Smooth muscle cell (in vitro differentiated cells): ENCODE results near the gene THY1. TPM values are rescaled to one million over a fixed set of nuclear protein-coding genes. Genes with fewer than 3 reads are reported as not detected.
"Not testable (repeated sequence)": the region's sequence is repeated elsewhere in the genome, so short reads cannot be mapped to it uniquely, and the experiment has no call there.

Experiments
- DNase-seq: peaks from one replicate; lab custom pipeline; 2025; ENCODE audit not compliant: unreplicated experiment; lab: John Stamatoyannopoulos, UW
- H2AFZ ChIP-seq: fragments of 200-600 bp; sonication (generic); 2 replicates; pipeline ENCODE4 v1.6.0; 2016; ENCODE audit warnings: antibody characterized with exemption, low read depth, mild to moderate bottlenecking
- H3F3A ChIP-seq: fragments of 200-600 bp; sonication (generic); 2 replicates; pipeline ENCODE4 v1.6.0; 2017; ENCODE audit warnings: antibody characterized with exemption, low read depth
- H3K27ac ChIP-seq: fragments of 200-600 bp; sonication (generic); 2 replicates; pipeline ENCODE4 v1.5.1; 2016; ENCODE audit warnings: low read depth, mild to moderate bottlenecking
- H3K27me3 ChIP-seq: fragments of 200-600 bp; sonication (generic); 2 replicates; pipeline ENCODE4 v1.6.1; 2016; ENCODE audit warnings: low read depth, mild to moderate bottlenecking
- H3K36me3 ChIP-seq: fragments of 200-600 bp; sonication (generic); 2 replicates; pipeline ENCODE4 v1.5.1; 2016; ENCODE audit warnings: low read depth
- H3K4me1 ChIP-seq: fragments of 200-600 bp; sonication (generic); 2 replicates; pipeline ENCODE4 v1.5.1; 2016; ENCODE audit warnings: low read depth
- H3K4me2 ChIP-seq: fragments of 200-600 bp; sonication (generic); 2 replicates; pipeline ENCODE4 v1.6.0; 2016; ENCODE audit warnings: mild to moderate bottlenecking
- H3K4me3 ChIP-seq: fragments of 200-600 bp; sonication (generic); 2 replicates; pipeline ENCODE4 v1.5.1; 2016; ENCODE audit warnings: mild to moderate bottlenecking
- H3K79me2 ChIP-seq: fragments of 200-600 bp; sonication (generic); 2 replicates; pipeline ENCODE4 v1.6.0; 2016; ENCODE audit warnings: low read depth, mild to moderate bottlenecking
- H3K9ac ChIP-seq: fragments of 200-600 bp; sonication (generic); 2 replicates; pipeline ENCODE4 v1.6.0; 2016; ENCODE audit warnings: low read depth
- H3K9me3 ChIP-seq: fragments of 200-600 bp; sonication (generic); replicated peaks from 2 replicates; pipeline ENCODE4 v1.5.1; 2016; ENCODE audit warnings: low read depth
- H4K20me1 ChIP-seq: fragments of 200-600 bp; sonication (generic); 2 replicates; pipeline ENCODE4 v1.6.0; 2016; ENCODE audit warnings: low read depth
- CTCF ChIP-seq: fragments of 200-600 bp; sonication (generic); IDR thresholded peaks from 2 replicates; pipeline ENCODE4 v1.5.1; 2017; ENCODE audit warnings: borderline replicate concordance, mild to moderate bottlenecking, antibody characterized with exemption; ENCODE audit not compliant: insufficient read depth, poor library complexity, severe bottlenecking
- WGBS: methylation state at CpG from one replicate; pipeline ENCODE4 v1.1.7; 2016; ENCODE audit warnings: low lambda C conversion rate; 5-methylcytosine and 5-hydroxymethylcytosine counted together
- polyA plus RNA-seq: library from polyadenylated mRNA; unstranded; fragments of >200 nt; fragmentation: Nextera tagmentation; extraction: Ambion mirVana; gene quantifications from 2 replicates; pipeline ENCODE4 v1.2.1, GENCODE V29; 2016
- total RNA-seq: library from RNA; depleted of rRNA; stranded (reverse); fragments of >200 nt; gene quantifications from 2 replicates; pipeline ENCODE4 v1.2.3, GENCODE V29; 2014

Gene THY1
- total and polyA plus RNA-seq, 2 experiments from 2014 or later, result 297 to 614 TPM

- Histone ChIP-seq H3K4me3 (no peak overlapping the region), H3K9ac (no peak overlapping the region), H3K4me1 (no peaks in the 10 kb centered on the region), H3K79me2 (no peaks in the 10 kb centered on the region), H4K20me1 (no peaks in the 10 kb centered on the region), H3K27me3 (no peaks in the 10 kb centered on the region), H2AFZ (no peak overlapping the region), H3K4me2 (no peak overlapping the region), H3F3A (no peaks in the 10 kb centered on the region), H3K27ac (no peak overlapping the region), H3K9me3 (no peaks in the 10 kb centered on the region), H3K36me3 (no peaks in the 10 kb centered on the region)
- WGBS, result 92% methylated on average over 1 of the region's 1 CpG
- no peak for TF ChIP-seq CTCF
- DNase-seq, result no peak
These were observed 12.5 kb downstream of the THY1 start for GRCh38 chr11:119410501-119410900.

- H3K27me3 ChIP-seq, result no peaks in the 10 kb centered on the region
- no peak overlapping the region for H3K9ac ChIP-seq
- H3K4me1 ChIP-seq, result no peaks in the 10 kb centered on the region
- no peak overlapping the region for H3K4me3 ChIP-seq
- no peak overlapping the region for H3K4me2 ChIP-seq
- no peaks in the 10 kb centered on the region for H3K36me3 ChIP-seq
- no peak overlapping the region for H2AFZ ChIP-seq
- H3F3A ChIP-seq, result no peaks in the 10 kb centered on the region
- no peak overlapping the region for H3K27ac ChIP-seq
- no peak for TF ChIP-seq CTCF
- H3K9me3 ChIP-seq, result no peaks in the 10 kb centered on the region
- no peak for DNase-seq
- H3K79me2 ChIP-seq, result no peaks in the 10 kb centered on the region
- WGBS, result 89% methylated on average over 1 of the region's 1 CpG
- no peaks in the 10 kb centered on the region for H4K20me1 ChIP-seq
These were observed 13.2 kb downstream of the THY1 start for GRCh38 chr11:119409731-119410130.

- no peaks in the 10 kb centered on the region for H3K9me3 ChIP-seq
- H3K4me3 ChIP-seq, result no peak overlapping the region
- H3K9ac ChIP-seq, result no peak overlapping the region
- H2AFZ ChIP-seq, result no peak overlapping the region
- H3K36me3 ChIP-seq, result peaks cover 3% of the 10 kb centered on the region
- 93% methylated on average over 3 of the region's 3 CpGs for WGBS
- H3K27me3 ChIP-seq, result no peaks in the 10 kb centered on the region
- TF ChIP-seq CTCF, result no peak
- H3K4me2 ChIP-seq, result no peak overlapping the region
- no peak for DNase-seq
- no peaks in the 10 kb centered on the region for H3F3A ChIP-seq
- H3K79me2 ChIP-seq, result no peaks in the 10 kb centered on the region
- H4K20me1 ChIP-seq, result no peaks in the 10 kb centered on the region
- H3K4me1 ChIP-seq, result no peaks in the 10 kb centered on the region
- H3K27ac ChIP-seq, result no peak overlapping the region
These were observed 17.0 kb downstream of the THY1 start for GRCh38 chr11:119406005-119406404.

- H3K27ac ChIP-seq, result not testable (repeated sequence)
These were observed 17.5 kb downstream of the THY1 start for GRCh38 chr11:119405448-119405847.

More at GRCh38 chr11:119405448-119405847, 17.5 kb downstream of the THY1 start:
- not testable (repeated sequence) for DNase-seq, H2AFZ ChIP-seq, H3F3A ChIP-seq, H3K9me3 ChIP-seq, H3K79me2 ChIP-seq, H3K4me1 ChIP-seq, H3K36me3 ChIP-seq, H3K4me2 ChIP-seq, H3K4me3 ChIP-seq, H3K9ac ChIP-seq, H4K20me1 ChIP-seq, H3K27me3 ChIP-seq
- WGBS, result 98% methylated on average over 6 of the region's 6 CpGs
